Natural killer cell (primary cell): ENCODE data around the gene STAU1. TPM values are rescaled to one million over a fixed set of nuclear protein-coding genes. Genes with fewer than 3 reads are reported as not detected.
"Not testable (repeated sequence)": the region's sequence is repeated elsewhere in the genome, so short reads cannot be mapped to it uniquely, and the experiment has no call there.

Experiments used
- ATAC-seq, 3 donors: fragments of 150-1000 bp in 2 of 3; fragments of 200-7000 bp in 1 of 3; cut with Tn5 transposase; 1 replicate in 1 of 3; 2 replicates in 2 of 3; pipeline ENCODE4 v1.10.0; 2021; ENCODE audit warnings: mild to moderate bottlenecking in 2 of 3, moderate library complexity in 2 of 3
- DNase-seq, 2 donors: peaks; one replicate each; pipeline versions ENCODE4 v3.0.0 to v3.0.0-alpha.2; 2013 to 2021; ENCODE audit warnings: mixed read lengths in 1 of 2
- H3K27ac ChIP-seq: one replicate; pipeline ENCODE4 v1.5.1; 2013; ENCODE audit warnings: mild to moderate bottlenecking, low read length
- H3K27me3 ChIP-seq: one replicate; pipeline ENCODE4 v1.6.1; 2013; ENCODE audit warnings: low read length; ENCODE audit not compliant: control insufficient read depth, insufficient read depth
- H3K36me3 ChIP-seq: one replicate; pipeline ENCODE4 v1.6.1; 2013; ENCODE audit warnings: low read length; ENCODE audit not compliant: control insufficient read depth, insufficient read depth
- H3K4me1 ChIP-seq: one replicate; pipeline ENCODE4 v1.6.1; 2013; ENCODE audit warnings: low read length; ENCODE audit not compliant: control insufficient read depth, insufficient read depth
- H3K4me3 ChIP-seq: one replicate; pipeline ENCODE4 v1.5.1; 2013; ENCODE audit warnings: low read length
- H3K9me3 ChIP-seq: one replicate; pipeline ENCODE4 v1.6.1; 2013; ENCODE audit warnings: low read length; ENCODE audit not compliant: control insufficient read depth, insufficient read depth
- H3K27ac Mint-ChIP-seq, 2 donors: one replicate each; pipeline ENCODE4 v1.8.0; 2022; ENCODE audit warnings: mild to moderate bottlenecking in 2 of 2, mixed read lengths in 2 of 2, moderate library complexity in 1 of 2
- H3K27me3 Mint-ChIP-seq, 2 donors: one replicate each; pipeline ENCODE4 v1.8.0; 2022; ENCODE audit warnings: low read depth in 2 of 2, mixed read lengths in 2 of 2
- H3K36me3 Mint-ChIP-seq: one replicate; pipeline ENCODE4 v1.8.0; 2022; ENCODE audit warnings: mixed read lengths
- H3K4me1 Mint-ChIP-seq, 2 donors: one replicate each; pipeline ENCODE4 v1.8.0; 2022; ENCODE audit warnings: mixed read lengths in 2 of 2
- H3K4me3 Mint-ChIP-seq: one replicate; pipeline ENCODE4 v1.8.0; 2022; ENCODE audit warnings: mild to moderate bottlenecking, moderate library complexity, mixed read lengths
- H3K9me3 Mint-ChIP-seq, 2 donors: one replicate each; pipeline ENCODE4 v1.8.0; 2022; ENCODE audit warnings: mixed read lengths in 2 of 2
- WGBS: methylation state at CpG from one replicate; pipeline ENCODE4 v1.1.7; 2013; ENCODE audit warnings: missing lambda C conversion rate; ENCODE audit not compliant: insufficient coverage; 5-methylcytosine and 5-hydroxymethylcytosine counted together
- intact Hi-C: fragments of 100-400 bp; cut with micrococcal nuclease; formaldehyde crosslinking; loops from one replicate; pipeline ENCODE4 v1.14.2; 2022
- total RNA-seq, 4 donors: library from RNA; stranded (reverse); fragments of 120-200 nt in 1 of 4; gene quantifications; one replicate each; pipeline versions ENCODE4 v1.2.3 to v1.2.4, GENCODE V29; 2013 to 2022
- TF ChIP-seq, protein P1 (sequence below): fragments of 200-600 bp; IDR thresholded peaks from one replicate; pipeline ENCODE4 v1.8.0; 2022; ENCODE audit warnings: antibody characterized with exemption

STAU1 gene
- total RNA-seq, 3 donors from 2014 or later (not counting 1 experiment from before 2014, with no cell fraction given), result 47.3 to 54.9 (median 49.9) TPM

- Mint-ChIP-seq H3K36me3 (peaks cover 8% of the 10 kb centered on the region), H3K4me3 (no peak overlapping the region), H3K9me3 (no peaks in the 10 kb centered on the region), H3K27ac (no peak overlapping the region), H3K4me1 (peaks cover 11 to 13% of the 10 kb centered on the region in 2 donors), H3K27me3 (no peaks in the 10 kb centered on the region)
- H3K36me3 ChIP-seq, result peaks cover 23% of the 10 kb centered on the region
- intact Hi-C loops, result no loop called here
- no peak for DNase-seq
- H3K9me3 ChIP-seq, result no peaks in the 10 kb centered on the region
- no peak for ATAC-seq
- no peak overlapping the region for H3K27ac ChIP-seq
- WGBS, result 93% methylated on average over 15 of the region's 15 CpGs
- H3K27me3 ChIP-seq, result no peaks in the 10 kb centered on the region
- H3K4me3 ChIP-seq, result no peak overlapping the region
- TF ChIP-seq, protein P1, sequence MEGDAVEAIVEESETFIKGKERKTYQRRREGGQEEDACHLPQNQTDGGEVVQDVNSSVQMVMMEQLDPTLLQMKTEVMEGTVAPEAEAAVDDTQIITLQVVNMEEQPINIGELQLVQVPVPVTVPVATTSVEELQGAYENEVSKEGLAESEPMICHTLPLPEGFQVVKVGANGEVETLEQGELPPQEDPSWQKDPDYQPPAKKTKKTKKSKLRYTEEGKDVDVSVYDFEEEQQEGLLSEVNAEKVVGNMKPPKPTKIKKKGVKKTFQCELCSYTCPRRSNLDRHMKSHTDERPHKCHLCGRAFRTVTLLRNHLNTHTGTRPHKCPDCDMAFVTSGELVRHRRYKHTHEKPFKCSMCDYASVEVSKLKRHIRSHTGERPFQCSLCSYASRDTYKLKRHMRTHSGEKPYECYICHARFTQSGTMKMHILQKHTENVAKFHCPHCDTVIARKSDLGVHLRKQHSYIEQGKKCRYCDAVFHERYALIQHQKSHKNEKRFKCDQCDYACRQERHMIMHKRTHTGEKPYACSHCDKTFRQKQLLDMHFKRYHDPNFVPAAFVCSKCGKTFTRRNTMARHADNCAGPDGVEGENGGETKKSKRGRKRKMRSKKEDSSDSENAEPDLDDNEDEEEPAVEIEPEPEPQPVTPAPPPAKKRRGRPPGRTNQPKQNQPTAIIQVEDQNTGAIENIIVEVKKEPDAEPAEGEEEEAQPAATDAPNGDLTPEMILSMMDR, result no peak
- H3K4me1 ChIP-seq, result no peaks in the 10 kb centered on the region
These were observed 51.1 kb downstream of the STAU1 start for GRCh38 chr20:49136817-49137571.

- peak overlapping the region in 1 of 2 donors; percentile 64 for H3K27ac Mint-ChIP-seq
- not testable (repeated sequence) for DNase-seq, H3K36me3 Mint-ChIP-seq, ATAC-seq, H3K4me1 Mint-ChIP-seq, H3K4me3 ChIP-seq, H3K27ac ChIP-seq, H3K9me3 ChIP-seq, H3K4me3 Mint-ChIP-seq, H3K4me1 ChIP-seq, H3K27me3 Mint-ChIP-seq, H3K27me3 ChIP-seq, H3K9me3 Mint-ChIP-seq
- intact Hi-C loops, result loop anchor here (5.0 kb wide), 1 partner anchor 53 kb away; the partner anchor contains the start of gene STAU1
- 95% methylated on average over 8 of the region's 8 CpGs for WGBS
- peaks cover 32% of the 10 kb centered on the region for H3K36me3 ChIP-seq
These were observed 53.3 kb downstream of the STAU1 start for GRCh38 chr20:49134797-49135196.

- intact Hi-C loops, result loop anchor here (1.0 to 5.0 kb wide), 2 partner anchors 54 to 84 kb away; partner anchors contain the start of gene STAU1
- no peaks in the 10 kb centered on the region for H3K4me1 ChIP-seq
- no peak overlapping the region for H3K4me3 ChIP-seq
- H3K4me3 Mint-ChIP-seq, result no peak overlapping the region
- H3K27ac Mint-ChIP-seq, result peak overlapping the region in 1 of 2 donors; percentile 4
- WGBS, result 95% methylated on average over 3 of the region's 3 CpGs
- ATAC-seq, result no peak
- H3K9me3 ChIP-seq, result no peaks in the 10 kb centered on the region
- no peak for DNase-seq
- TF ChIP-seq, protein P1, result no peak
- no peaks in the 10 kb centered on the region for H3K27me3 ChIP-seq
- H3K27me3 Mint-ChIP-seq, result no peaks in the 10 kb centered on the region
- peaks cover 32% of the 10 kb centered on the region for H3K36me3 ChIP-seq
- H3K4me1 Mint-ChIP-seq, result peaks cover 6 to 7% of the 10 kb centered on the region in 2 donors
- H3K36me3 Mint-ChIP-seq, result peaks cover 8% of the 10 kb centered on the region
- H3K9me3 Mint-ChIP-seq, result no peaks in the 10 kb centered on the region
- H3K27ac ChIP-seq, result no peak overlapping the region
These were observed 54.6 kb downstream of the STAU1 start for GRCh38 chr20:49133571-49133970.

- WGBS, result 70% methylated on average over 5 of the region's 5 CpGs
- ATAC-seq (peak in 2 of 3 donors; percentile 64 to 72), DNase-seq (peak in 1 of 2 donors; percentile 78)
- peaks cover 32% of the 10 kb centered on the region for H3K36me3 ChIP-seq
- TF ChIP-seq, protein P1, result peak; percentile 53
- H3K27ac Mint-ChIP-seq, result peak overlapping the region; percentile 4 to 9
- no peak overlapping the region for H3K27ac ChIP-seq
- H3K4me1 ChIP-seq, result no peaks in the 10 kb centered on the region
- no peaks in the 10 kb centered on the region for H3K27me3 ChIP-seq
- no peak overlapping the region for H3K4me3 ChIP-seq
- H3K9me3 ChIP-seq, result no peaks in the 10 kb centered on the region
- H3K36me3 Mint-ChIP-seq, result peaks cover 8% of the 10 kb centered on the region
- intact Hi-C loops, result loop anchor here (1.0 to 5.0 kb wide), 2 partner anchors 54 to 84 kb away; partner anchors contain the start of gene STAU1
- no peaks in the 10 kb centered on the region for H3K27me3 Mint-ChIP-seq
- H3K4me3 Mint-ChIP-seq, result no peak overlapping the region
- H3K4me1 Mint-ChIP-seq, result peaks cover 6 to 7% of the 10 kb centered on the region in 2 donors
- H3K9me3 Mint-ChIP-seq, result no peaks in the 10 kb centered on the region
These were observed 55.1 kb downstream of the STAU1 start for GRCh38 chr20:49132995-49133478.
